ENCODE results near the gene GHITM.

DNA sequence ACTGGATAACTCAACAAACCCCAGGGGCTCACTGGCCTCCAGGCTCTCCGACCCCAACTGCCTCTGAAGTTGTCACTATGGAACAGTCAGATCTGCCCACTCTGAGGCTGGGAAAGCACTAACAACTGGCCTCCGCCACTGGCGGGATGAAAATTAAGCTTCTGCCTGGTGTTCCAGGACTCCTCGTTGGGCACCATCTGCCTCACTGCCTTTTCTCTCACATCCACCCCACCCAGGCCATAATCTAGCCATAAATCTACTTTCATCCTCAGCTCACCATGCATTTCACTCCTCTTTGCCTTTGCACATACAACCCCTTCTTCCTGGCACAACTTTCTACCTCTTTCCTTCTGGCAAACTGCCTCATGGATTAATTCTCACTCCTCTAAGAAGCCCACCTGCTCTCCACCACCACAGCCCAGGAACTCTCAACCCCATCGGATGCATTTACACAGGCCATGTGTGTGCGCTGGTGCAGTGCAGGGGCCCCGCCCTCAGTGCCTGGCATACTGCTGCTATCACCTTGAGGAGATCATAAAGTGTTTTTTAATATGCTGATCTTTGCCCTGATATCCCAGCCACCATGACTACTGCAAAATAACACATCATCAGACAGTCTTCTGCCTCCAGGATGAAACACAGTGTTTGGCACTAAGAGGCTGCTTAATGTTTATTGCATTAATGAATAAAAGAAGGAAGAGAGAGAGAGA, 59.1 kb downstream of the GHITM start:
- TF ChIP-seq TCF7L2 (IDR thresholded peaks at IDR 0.05; ENCODE audit: borderline replicate concordance, extremely low read depth, insufficient read depth, insufficient read length) = no peak
- TF ChIP-seq, protein P1, sequence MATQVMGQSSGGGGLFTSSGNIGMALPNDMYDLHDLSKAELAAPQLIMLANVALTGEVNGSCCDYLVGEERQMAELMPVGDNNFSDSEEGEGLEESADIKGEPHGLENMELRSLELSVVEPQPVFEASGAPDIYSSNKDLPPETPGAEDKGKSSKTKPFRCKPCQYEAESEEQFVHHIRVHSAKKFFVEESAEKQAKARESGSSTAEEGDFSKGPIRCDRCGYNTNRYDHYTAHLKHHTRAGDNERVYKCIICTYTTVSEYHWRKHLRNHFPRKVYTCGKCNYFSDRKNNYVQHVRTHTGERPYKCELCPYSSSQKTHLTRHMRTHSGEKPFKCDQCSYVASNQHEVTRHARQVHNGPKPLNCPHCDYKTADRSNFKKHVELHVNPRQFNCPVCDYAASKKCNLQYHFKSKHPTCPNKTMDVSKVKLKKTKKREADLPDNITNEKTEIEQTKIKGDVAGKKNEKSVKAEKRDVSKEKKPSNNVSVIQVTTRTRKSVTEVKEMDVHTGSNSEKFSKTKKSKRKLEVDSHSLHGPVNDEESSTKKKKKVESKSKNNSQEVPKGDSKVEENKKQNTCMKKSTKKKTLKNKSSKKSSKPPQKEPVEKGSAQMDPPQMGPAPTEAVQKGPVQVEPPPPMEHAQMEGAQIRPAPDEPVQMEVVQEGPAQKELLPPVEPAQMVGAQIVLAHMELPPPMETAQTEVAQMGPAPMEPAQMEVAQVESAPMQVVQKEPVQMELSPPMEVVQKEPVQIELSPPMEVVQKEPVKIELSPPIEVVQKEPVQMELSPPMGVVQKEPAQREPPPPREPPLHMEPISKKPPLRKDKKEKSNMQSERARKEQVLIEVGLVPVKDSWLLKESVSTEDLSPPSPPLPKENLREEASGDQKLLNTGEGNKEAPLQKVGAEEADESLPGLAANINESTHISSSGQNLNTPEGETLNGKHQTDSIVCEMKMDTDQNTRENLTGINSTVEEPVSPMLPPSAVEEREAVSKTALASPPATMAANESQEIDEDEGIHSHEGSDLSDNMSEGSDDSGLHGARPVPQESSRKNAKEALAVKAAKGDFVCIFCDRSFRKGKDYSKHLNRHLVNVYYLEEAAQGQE (IDR thresholded peaks at IDR 0.05; ENCODE audit: low read depth) = no peak
- TF ChIP-seq, protein P2, sequence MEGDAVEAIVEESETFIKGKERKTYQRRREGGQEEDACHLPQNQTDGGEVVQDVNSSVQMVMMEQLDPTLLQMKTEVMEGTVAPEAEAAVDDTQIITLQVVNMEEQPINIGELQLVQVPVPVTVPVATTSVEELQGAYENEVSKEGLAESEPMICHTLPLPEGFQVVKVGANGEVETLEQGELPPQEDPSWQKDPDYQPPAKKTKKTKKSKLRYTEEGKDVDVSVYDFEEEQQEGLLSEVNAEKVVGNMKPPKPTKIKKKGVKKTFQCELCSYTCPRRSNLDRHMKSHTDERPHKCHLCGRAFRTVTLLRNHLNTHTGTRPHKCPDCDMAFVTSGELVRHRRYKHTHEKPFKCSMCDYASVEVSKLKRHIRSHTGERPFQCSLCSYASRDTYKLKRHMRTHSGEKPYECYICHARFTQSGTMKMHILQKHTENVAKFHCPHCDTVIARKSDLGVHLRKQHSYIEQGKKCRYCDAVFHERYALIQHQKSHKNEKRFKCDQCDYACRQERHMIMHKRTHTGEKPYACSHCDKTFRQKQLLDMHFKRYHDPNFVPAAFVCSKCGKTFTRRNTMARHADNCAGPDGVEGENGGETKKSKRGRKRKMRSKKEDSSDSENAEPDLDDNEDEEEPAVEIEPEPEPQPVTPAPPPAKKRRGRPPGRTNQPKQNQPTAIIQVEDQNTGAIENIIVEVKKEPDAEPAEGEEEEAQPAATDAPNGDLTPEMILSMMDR (IDR thresholded peaks at IDR 0.05 in 2 of 3, conservative IDR thresholded peaks at IDR 0.05 in 1 of 3; ENCODE audit: borderline replicate concordance in 1 of 3, insufficient read depth in 1 of 3, low read depth in 2 of 3, low read length in 2 of 3) = no peak
- TF ChIP-seq RAD21 (IDR thresholded peaks at IDR 0.05; ENCODE audit: low read depth) = no peak
- no peak for TF ChIP-seq POLR2AphosphoS5 (IDR thresholded peaks at IDR 0.05; ENCODE audit: low read depth, low read length)
- TF ChIP-seq POLR2A (IDR thresholded peaks at IDR 0.05; ENCODE audit: borderline replicate concordance, extremely low read depth, insufficient read depth, insufficient read length) = no peak
- TF ChIP-seq SP1 (IDR thresholded peaks at IDR 0.05; ENCODE audit: low read depth) = no peak
